HepG2 (cell line): Measurements from ENCODE around the gene CKS1B. TPM values are rescaled to one million over a fixed set of nuclear protein-coding genes. Genes with fewer than 3 reads are reported as not detected.
A peak's percentile ranks its signal among the peaks of the same experiment; 100 is the strongest.

Experiments used
- ATF7-NPFF ChIP-seq: sonication (generic); formaldehyde crosslinking; IDR thresholded peaks from 2 replicates; pipeline ENCODE4 v1.8.1; 2023; ENCODE audit warnings: mild to moderate bottlenecking, low read depth, missing genetic modification reagents, moderate library complexity
- CC2D1A ChIP-seq: sonication (generic); formaldehyde crosslinking; IDR thresholded peaks from 2 replicates; pipeline ENCODE4 v1.8.1; 2023; ENCODE audit warnings: mild to moderate bottlenecking, missing genetic modification reagents
- CEBPG ChIP-seq: IDR thresholded peaks from 2 replicates; pipeline ENCODE4 v1.6.1; 2016
- FOXJ3 ChIP-seq: sonication (generic); formaldehyde crosslinking; IDR thresholded peaks from 2 replicates; pipeline ENCODE4 v1.4.0; 2020; ENCODE audit warnings: missing genetic modification reagents, mild to moderate bottlenecking, borderline replicate concordance
- FOXP4 ChIP-seq: sonication (generic); formaldehyde crosslinking; IDR thresholded peaks from 2 replicates; pipeline ENCODE4 v1.4.0; 2020; ENCODE audit warnings: missing genetic modification reagents
- GATAD2A ChIP-seq: IDR thresholded peaks from 2 replicates; pipeline ENCODE4 v1.6.1; 2016
- PAXIP1 ChIP-seq: sonication (generic); formaldehyde crosslinking; conservative IDR thresholded peaks from 2 replicates; pipeline ENCODE4 v1.4.0; 2020; ENCODE audit warnings: mild to moderate bottlenecking, missing genetic modification reagents, moderate library complexity
- POLR2A ChIP-seq, 2 experiments: IDR thresholded peaks; 2 replicates each; pipeline ENCODE4 v1.6.1; 2011; ENCODE audit warnings: low read depth in 2 of 2, low read length in 2 of 2, mild to moderate bottlenecking in 1 of 2, moderate library complexity in 1 of 2; ENCODE audit not compliant: insufficient read depth in 1 of 2
- SP4 ChIP-seq: sonication (generic); formaldehyde crosslinking; IDR thresholded peaks from 2 replicates; pipeline ENCODE4 v1.8.1; 2023; ENCODE audit warnings: mild to moderate bottlenecking, missing genetic modification reagents
- THAP11 ChIP-seq: IDR thresholded peaks from 2 replicates; pipeline ENCODE4 v1.6.1; 2016; ENCODE audit warnings: missing biosample characterization, missing genetic modification reagents
- TRIM24 ChIP-seq: sonication (generic); formaldehyde crosslinking; IDR thresholded peaks from 2 replicates; pipeline ENCODE4 v1.8.0; 2022; ENCODE audit warnings: mild to moderate bottlenecking, missing genetic modification reagents
- ZFP91 ChIP-seq: sonication (generic); formaldehyde crosslinking; IDR thresholded peaks from 2 replicates; pipeline ENCODE4 v1.9.0; 2022; ENCODE audit warnings: missing genetic modification reagents, mild to moderate bottlenecking, borderline replicate concordance
- polyA plus RNA-seq, 8 experiments: library from polyadenylated mRNA; depleted of rRNA in 3 of 8; stranded (reverse) in 7 of 8; unstranded in 1 of 8; fragments of >200 nt; fragmentation: Illumina TruSeq in 4 of 8; extraction: Trizol in 4 of 8; gene quantifications; 2 replicates each; pipeline versions ENCODE4 v1.2.1 to v1.2.3, GENCODE V29; 2011 to 2016; ENCODE audit warnings: low read depth in 4 of 8, missing spikeins in 1 of 8, mixed read lengths in 1 of 8; ENCODE audit not compliant: insufficient read depth in 1 of 8
- total RNA-seq, 5 experiments: library from RNA; depleted of rRNA; stranded (reverse); fragments of >200 nt; fragmentation: Illumina TruSeq; extraction: Trizol; gene quantifications; 2 replicates each; pipeline ENCODE4 v1.2.3, GENCODE V29; 2016; ENCODE audit warnings: low read depth in 1 of 5
- TF ChIP-seq, protein P1 (sequence below): sonication (generic); formaldehyde crosslinking; IDR thresholded peaks from 2 replicates; pipeline ENCODE4 v1.5.0; 2020; ENCODE audit warnings: mild to moderate bottlenecking, missing genetic modification reagents, borderline replicate concordance
- TF ChIP-seq, protein P2 (sequence below): IDR thresholded peaks from 2 replicates; pipeline ENCODE4 v1.6.1; 2016; ENCODE audit warnings: mild to moderate bottlenecking

The CKS1B gene
- total and polyA plus RNA-seq, 2 of the 13 experiments (the other 11 are each of a cell fraction or from before 2014, with no cell fraction given): 217 to 222 TPM

- TF ChIP-seq, protein P1, sequence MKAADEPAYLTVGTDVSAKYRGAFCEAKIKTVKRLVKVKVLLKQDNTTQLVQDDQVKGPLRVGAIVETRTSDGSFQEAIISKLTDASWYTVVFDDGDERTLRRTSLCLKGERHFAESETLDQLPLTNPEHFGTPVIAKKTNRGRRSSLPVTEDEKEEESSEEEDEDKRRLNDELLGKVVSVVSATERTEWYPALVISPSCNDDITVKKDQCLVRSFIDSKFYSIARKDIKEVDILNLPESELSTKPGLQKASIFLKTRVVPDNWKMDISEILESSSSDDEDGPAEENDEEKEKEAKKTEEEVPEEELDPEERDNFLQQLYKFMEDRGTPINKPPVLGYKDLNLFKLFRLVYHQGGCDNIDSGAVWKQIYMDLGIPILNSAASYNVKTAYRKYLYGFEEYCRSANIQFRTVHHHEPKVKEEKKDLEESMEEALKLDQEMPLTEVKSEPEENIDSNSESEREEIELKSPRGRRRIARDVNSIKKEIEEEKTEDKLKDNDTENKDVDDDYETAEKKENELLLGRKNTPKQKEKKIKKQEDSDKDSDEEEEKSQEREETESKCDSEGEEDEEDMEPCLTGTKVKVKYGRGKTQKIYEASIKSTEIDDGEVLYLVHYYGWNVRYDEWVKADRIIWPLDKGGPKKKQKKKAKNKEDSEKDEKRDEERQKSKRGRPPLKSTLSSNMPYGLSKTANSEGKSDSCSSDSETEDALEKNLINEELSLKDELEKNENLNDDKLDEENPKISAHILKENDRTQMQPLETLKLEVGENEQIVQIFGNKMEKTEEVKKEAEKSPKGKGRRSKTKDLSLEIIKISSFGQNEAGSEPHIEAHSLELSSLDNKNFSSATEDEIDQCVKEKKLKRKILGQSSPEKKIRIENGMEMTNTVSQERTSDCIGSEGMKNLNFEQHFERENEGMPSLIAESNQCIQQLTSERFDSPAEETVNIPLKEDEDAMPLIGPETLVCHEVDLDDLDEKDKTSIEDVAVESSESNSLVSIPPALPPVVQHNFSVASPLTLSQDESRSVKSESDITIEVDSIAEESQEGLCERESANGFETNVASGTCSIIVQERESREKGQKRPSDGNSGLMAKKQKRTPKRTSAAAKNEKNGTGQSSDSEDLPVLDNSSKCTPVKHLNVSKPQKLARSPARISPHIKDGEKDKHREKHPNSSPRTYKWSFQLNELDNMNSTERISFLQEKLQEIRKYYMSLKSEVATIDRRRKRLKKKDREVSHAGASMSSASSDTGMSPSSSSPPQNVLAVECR: peak; percentile 40; the same call in 1 of the 2 replicates
- TF ChIP-seq FOXP4 (CRISPR knock-in tag) (0 out of 2 replicates have a peak, but pooled peaks have one; percentile 8), CEBPG (no peak), THAP11 (peak; percentile 34; the same call in 1 of the 2 replicates), CC2D1A (CRISPR knock-in tag) (no peak), ZFP91 (peak; percentile 21; the same call in 1 of the 2 replicates), SP4 (CRISPR knock-in tag) (0 out of 2 replicates have a peak, but pooled peaks have one; percentile 51), PAXIP1 (CRISPR knock-in tag) (peak; percentile 24; the same call in 1 of the 2 replicates), ATF7-NPFF (CRISPR knock-in tag) (no peak; the same call in 1 of the 2 replicates), POLR2A (IDR thresholded peaks at IDR 0.05; ENCODE audit: insufficient read depth in 1 of 2, low read depth in 2 of 2, low read length in 2 of 2) (peak; percentile 56 to 94; a peak in 3 of 4 replicates), GATAD2A (CRISPR knock-in tag) (0 out of 2 replicates have a peak, but pooled peaks have one; percentile 32), FOXJ3 (CRISPR knock-in tag) (no peak), TRIM24 (CRISPR knock-in tag) (no peak)
- TF ChIP-seq, protein P2, sequence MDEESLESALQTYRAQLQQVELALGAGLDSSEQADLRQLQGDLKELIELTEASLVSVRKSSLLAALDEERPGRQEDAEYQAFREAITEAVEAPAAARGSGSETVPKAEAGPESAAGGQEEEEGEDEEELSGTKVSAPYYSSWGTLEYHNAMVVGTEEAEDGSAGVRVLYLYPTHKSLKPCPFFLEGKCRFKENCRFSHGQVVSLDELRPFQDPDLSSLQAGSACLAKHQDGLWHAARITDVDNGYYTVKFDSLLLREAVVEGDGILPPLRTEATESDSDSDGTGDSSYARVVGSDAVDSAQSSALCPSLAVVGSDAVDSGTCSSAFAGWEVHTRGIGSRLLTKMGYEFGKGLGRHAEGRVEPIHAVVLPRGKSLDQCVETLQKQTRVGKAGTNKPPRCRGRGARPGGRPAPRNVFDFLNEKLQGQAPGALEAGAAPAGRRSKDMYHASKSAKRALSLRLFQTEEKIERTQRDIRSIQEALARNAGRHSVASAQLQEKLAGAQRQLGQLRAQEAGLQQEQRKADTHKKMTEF (CRISPR knock-in tag): peak; percentile 45; the same call in 1 of the 2 replicates
Measured at GRCh38 chr1:154970631-154971340, 3.7 kb upstream of the CKS1B start, which contains the start of gene SHC1 (continued).
